HG03039 (cell line): ENCODE data around the gene CDK10.
"Not testable (repeated sequence)": the region's sequence is repeated elsewhere in the genome, so short reads cannot be mapped to it uniquely, and the experiment has no call there.

Experiments
- ATAC-seq: cut with Tn5 transposase; IDR thresholded peaks from one replicate; pipeline ENCODE4 v1.9.1; 2021; ENCODE audit warnings: mild to moderate bottlenecking, moderate library complexity; ENCODE audit not compliant: unreplicated experiment

Gene CDK10, protein sequence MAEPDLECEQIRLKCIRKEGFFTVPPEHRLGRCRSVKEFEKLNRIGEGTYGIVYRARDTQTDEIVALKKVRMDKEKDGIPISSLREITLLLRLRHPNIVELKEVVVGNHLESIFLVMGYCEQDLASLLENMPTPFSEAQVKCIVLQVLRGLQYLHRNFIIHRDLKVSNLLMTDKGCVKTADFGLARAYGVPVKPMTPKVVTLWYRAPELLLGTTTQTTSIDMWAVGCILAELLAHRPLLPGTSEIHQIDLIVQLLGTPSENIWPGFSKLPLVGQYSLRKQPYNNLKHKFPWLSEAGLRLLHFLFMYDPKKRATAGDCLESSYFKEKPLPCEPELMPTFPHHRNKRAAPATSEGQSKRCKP

DNA sequence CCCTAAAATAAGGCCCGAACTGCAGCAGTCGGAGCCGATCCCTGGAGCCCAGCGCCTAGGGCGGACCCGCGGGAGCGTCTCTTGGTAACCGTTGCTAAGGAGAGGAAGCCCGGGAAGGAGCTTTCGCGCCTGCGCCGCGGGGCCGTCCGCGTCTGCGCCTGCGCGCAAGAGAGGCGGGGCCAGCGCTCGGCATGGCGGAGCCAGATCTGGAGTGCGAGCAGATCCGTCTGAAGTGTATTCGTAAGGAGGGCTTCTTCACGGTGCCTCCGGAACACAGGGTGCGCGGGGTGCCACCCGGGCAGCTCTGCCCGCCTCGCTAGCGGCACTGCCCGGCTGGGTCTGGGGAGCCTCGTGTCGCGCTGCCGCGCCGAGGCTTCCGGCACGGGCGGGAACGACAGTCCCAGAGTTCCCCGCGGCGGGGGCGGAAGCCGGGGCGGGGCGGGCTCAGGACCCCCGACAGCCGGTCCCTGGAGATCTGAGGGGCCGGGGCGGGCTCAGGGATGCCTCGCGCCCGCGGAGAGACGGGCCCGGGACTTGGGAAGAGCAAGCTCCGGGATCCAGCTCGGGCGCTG, at the start of gene CDK10:
TSS of gene CDK10 (plus strand) at position 170 of the 572 bp plus-strand sequence. CDS start at position 192, 22 bp downstream.
- peak; percentile 73 for ATAC-seq

DNA sequence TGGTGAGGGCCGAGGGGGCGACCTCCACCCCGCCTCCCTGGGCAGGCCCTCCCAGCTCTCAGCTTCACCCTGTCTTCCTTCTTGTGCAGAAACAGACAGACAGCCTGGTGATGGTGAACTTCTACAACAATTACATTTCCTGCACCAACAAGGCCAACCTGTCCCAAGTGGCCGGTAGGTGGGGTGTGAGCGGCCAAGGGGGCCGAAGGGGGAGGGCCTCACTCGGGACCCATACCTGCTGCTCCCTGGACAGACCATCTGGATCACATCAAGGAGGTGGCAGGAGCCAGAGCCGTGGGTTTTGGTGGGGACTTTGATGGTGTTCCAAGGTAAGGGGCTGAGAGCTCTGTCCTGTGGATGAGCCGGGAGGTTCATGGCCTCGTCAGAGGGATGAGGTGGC, 49.1 kb upstream of the CDK10 start:
- no peak for ATAC-seq

DNA sequence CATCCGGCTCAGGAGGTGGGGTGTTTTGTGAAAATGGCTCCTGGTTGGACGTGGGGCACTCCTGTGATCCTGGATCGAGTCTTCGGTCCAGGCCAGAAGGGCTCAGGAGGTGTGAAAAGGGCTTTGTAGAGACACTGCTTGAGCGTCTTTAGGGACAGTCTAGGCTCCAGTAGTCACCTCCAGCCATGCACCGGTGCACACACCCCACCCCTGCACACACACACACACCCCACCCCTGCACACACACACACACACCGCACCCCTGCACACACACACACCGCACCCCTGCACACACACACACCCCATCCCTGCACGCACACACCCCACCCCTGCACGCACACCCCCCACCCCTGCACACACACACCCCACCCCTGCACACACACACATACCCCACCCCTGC, 48.0 kb upstream of the CDK10 start:
- ATAC-seq, result no peak

DNA sequence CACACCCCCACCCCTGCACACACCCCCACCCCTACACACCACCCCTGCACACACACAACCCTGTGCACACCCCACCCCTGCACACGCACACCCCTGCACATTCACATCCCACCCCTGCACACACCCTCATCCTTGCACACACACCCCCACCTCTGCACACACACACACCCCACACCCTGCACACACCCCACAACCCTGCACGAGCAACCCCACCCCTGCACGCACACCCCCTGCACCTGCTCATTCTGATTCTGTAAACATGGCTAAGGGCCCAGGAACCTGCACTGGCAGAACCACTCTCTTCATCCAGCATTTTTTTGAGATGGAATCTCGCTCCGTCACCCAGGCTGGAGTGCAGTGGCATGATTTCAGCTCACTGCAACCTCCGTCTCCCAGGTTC, 47.1 kb upstream of the CDK10 start:
- no peak for ATAC-seq

DNA sequence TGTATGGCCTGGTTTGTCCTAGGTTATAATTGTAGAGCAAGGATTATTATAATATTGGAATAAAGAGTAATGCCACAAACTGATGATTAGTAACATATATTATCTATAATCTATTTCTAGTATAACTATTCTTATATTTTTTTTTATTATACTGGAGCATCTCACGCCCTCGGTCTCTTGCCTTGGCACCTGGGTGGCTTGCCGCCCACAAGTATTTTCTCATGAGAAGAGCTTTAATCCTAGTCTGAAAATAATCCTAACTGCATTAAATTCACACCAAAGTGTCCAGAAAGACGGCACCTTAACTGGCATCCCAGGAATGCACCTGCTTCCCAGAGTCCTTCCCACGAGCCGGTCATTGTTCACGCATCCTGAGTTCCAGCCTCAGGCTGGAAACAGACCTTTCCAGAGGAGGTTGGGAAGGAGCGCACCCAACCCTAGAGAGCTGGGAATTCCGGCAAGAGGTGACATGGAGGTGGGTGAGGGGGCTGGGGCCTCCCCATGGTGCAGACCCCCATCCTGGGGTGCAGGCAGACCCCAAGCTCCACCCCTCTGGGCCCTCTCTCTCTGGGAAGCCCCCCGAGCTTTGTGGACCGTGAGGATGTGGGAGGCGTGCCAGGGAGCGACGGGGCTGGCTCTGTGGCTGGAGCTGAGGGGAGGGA, 44.9 kb upstream of the CDK10 start:
- no peak for ATAC-seq

DNA sequence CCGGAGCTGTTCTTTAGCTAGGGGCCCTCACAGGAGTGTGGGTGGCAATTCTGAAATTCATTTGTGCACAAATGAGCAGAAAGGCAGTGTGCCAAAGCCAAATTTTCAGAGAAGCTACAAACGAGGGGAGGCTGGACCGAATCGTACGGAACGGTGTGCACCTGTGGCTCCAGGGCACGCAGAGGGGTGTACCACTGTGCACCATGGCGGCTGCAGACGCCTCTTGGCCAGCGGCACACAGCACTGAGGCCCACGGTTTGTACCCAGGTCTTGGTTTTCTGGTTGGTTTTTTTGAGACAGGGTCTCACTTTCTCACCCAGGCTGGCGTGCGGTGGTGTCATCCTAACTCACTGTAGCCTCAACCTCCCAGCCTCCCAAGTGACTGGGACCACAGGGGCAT, 43.9 kb upstream of the CDK10 start:
- no peak for ATAC-seq

DNA sequence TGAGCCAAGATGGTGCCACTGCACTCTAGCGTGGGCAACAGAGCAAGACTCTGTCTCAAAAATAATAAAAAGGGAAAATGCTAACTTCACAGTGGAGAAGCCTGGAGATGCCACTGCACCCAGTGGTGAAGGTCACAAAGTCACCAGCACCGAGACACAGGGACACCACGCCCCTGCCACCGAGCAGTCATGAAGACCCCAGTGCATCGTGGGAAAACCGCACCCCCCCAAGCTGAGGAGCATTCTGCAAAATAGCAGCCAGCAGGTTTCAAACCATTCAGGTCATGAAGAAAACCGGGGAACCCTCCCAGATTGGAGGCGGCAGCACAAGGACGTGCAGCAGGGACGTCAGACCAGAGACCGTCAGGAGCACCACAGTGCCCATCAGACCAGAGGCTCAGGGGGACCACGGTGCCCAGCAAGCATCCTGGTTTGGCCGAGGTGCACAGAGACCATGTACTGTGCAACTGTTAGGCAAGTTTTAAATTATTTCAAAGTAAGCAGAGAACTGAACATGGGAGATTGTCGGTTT, 42.7 kb upstream of the CDK10 start:
- no peak for ATAC-seq

DNA sequence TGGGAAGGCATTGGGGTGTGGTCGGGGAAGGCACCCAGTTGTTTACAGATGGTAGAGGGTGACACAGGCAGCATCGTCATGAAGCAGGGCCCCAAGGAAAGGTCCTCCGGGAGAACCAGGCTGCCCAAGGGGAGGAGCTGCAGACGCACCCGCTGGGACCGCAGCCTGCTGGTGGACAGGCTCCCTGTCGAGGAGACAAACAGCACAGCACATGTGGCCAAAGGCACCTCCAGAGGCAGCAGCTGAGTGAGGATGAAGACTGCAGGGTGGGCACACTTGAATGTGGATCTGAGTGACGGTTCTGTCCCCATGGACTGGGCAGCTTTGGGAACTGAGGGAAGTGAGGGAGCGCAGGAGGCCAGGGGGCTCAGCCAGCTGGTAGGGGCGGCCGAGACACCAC, 41.4 kb upstream of the CDK10 start:
- no peak for ATAC-seq

DNA sequence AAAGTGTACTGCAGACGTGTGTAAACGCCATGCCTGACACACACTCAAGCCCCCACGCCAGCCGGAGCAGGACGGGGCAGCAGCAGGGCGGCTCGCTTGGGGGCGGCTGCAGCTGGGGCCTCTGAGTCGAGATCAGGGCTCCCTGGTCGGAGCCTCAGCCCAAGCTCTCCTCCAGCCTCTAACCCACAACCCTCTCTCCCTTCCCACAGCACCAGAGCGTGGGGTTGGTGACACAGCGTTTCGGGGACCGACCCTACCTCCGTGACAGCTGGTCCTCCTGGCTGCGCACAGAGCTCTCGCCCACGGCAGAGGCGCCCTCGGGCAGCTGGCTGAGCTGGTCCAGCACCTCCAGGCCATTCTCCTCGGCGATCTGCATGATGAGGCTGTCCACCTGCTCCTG, 40.2 kb upstream of the CDK10 start:
- no peak for ATAC-seq

DNA sequence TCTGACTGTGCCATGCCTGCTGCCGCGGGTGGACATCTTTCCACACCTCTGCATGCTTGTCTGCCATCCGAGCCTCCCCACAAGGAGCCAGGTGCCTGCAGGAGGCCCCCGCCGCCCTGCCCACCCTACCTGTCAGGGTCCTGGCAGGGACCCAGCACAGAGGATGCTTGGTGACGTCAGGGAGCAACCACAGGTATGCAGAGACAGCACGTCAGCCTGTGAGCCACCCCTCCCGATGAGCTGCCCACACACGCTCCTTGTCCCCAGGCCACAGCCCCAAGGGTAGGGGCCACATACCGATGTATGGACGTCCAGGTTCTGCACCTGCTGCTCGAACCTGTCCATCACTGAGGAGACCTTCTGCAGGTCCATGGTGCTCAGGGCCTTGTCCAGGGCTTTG, 39.6 kb upstream of the CDK10 start:
- no peak for ATAC-seq

DNA sequence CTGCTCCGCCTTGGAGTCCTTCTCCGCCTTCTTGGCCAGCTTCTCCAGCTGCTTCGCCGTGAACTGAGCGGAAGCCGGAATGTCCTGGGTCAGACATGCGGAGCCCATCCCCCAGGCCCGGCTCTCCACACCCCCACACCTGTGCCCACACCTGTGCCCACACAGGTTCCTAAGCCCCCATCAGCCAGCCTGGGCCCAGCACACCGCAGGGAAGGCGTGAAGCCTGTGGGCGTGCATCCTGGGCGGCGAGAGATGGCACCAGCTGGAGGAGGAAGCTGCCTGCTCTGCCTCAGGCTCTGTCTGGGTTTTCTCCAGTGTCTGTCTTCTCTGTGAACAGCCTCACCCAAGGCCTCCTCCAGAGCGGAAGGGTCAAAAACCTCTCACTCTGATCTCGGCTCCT, 34.9 kb upstream of the CDK10 start:
- ATAC-seq, result no peak

DNA sequence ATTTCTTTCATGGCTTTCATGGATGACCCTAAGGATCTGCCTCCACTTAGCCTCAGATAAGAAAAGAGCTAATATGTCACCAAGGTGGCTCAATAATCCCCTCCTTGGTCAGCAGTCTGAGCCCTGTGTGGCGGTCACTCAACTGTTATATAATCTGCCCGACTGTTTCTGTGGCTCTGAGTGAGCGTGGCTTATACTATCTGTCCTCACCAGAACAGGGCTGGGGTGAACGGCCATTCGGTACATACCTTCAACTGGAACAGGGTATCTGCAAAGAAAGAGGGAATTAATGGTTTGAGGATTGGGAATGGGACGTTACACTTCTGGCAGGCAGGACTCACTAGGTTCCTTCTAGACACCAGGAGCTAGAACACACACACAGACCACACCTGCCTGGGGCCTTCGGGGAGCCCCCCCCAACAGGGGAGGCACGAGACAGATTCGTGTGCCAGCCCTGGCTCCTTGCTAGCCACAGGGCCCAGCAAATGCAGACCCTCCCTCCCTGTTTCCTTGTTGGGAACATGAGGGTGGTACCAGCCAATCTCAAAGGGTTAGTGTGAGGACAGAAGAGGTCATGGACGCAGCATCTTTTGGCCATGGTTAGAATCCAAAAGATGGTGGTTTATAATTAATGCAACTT, 32.7 kb upstream of the CDK10 start:
- ATAC-seq, result no peak

DNA sequence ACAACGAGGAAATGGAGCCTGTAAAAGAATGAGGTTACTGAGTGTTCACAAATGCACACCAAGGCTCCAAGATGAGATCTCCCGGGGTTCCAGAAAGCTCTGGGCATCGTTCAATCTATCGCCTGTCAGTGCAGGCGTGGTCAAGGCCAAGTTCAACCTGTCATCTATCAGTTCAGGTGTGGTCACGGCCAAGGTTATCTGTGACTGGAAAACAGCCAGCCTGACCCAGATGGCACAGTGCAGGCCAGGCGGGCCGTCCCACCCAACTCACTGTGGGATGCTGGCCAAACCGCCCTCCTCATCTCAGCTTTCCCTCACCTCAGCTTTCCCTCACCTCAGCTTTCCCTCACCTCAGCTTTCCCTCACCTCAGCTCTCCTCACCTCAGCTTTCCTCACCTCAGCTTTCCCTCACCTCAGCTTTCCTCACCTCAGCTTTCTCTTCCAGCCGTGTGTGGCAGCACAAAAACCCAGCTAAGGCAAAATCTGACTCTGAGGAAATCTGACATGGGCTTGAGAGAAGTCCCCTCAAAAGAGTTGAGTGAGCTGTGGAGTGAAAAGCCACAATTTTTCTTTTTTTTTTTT, 31.3 kb upstream of the CDK10 start:
- ATAC-seq, result no peak

DNA sequence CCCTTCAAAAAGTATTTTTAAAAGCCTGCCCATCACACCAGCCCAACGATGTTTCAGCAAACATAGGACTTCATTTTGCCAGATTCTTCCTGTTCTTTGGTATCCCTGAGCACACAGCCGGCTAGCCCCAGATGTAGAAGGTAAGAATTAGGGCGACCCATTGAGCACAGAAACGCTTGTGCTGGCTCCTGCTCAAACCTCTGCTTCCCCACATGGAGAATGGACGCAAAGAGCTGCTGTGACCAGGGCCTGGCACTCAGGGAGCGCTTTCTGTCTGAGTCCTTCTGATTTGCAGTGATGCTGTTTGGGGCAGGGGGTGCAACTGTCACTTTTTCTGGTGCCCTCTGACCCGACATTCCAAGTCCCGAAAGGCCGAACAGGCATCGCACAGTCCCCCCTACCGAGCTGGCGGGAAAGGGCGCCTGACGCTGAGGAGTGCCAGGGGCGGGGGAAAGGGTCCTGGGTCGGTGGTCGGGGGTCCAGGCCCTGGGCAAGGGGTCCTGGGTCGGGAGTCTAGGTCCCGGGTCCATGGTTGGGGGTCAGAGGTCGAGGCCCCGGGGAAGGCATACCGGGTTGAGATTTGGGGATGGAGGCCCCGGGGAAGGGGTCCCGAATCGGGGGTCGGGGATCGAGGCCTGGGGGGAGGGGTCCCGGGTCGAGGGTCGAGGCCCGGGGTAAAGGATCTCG, 29.9 kb upstream of the CDK10 start:
- ATAC-seq, result no peak

DNA sequence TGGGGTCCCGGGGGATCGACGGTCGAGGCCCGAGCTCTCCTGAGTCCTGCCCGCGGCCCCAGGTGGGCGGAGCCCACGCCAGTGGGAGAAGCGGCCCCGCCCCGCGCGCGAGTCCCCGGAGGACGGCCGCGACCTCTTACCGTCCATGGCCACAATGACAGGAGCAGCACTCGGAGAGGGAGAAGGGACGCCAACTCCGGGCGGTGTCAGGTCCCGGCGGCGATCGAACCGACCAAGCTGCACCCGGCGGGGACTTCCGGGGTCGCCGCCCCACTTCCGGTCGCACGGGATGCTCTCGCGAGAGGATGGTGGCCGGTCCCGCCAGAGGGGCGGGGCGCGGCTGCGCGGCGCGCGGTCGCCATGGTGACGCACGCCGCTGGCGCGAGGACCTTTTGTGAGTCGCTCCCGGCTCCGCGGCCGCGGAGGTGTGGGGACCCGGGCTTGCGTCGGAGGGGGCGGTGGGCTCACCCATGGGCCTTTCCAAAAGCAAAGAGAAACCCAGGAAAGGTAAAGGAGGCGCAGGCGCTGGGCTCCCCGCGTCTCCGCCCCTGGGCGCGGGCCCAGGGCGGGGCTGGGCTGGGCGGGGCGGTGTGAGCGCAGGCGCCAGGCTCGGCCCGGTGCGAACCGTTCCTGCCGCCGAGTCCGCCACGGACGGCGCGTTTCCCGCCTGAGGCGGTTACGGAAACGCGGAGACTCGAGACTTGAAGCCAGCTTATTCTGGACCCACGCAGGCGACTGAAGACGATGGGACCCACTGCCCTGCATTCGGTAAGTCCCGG, 28.9 kb upstream of the CDK10 start, which contains the start of the genes CHMP1A and SPATA33:
TSS of gene CHMP1A (minus strand) at position 267 of the 779 bp plus-strand sequence. CDS start at position 147, 120 bp downstream.
TSS of gene SPATA33 (plus strand) at position 395 of the 779 bp plus-strand sequence. CDS start at position 471, 76 bp downstream.
- peak; percentile 75 for ATAC-seq

DNA sequence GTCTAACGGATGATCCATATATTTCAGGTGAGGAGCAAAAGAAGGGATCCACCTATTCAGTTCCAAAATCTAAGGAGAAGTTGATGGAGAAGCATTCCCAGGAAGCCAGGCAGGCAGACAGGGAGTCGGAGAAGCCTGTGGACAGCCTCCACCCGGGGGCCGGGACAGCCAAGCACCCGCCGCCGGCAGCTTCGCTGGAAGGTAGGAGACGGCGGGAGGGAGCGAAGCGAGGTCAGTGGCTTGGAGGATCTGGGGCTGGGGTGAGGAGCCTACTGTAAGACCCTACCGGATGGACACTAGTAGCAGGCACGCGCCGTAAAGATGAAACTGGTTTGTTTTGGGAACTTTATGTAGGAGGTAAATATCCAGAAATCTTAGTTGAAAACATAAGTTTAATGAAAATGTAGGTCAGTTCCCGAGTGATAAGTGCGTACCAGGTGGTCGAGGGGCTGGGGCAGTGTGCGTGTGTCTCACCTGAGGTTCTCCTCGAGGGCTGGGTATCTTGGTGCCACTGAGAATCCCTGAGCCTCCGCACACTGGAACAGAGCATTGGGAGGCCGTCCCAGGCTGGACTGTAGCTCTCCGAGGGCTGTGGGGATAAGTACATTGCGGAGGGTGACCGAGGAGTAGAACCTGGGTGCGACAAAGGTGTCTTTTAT, 28.1 kb upstream of the CDK10 start:
- no peak for ATAC-seq

DNA sequence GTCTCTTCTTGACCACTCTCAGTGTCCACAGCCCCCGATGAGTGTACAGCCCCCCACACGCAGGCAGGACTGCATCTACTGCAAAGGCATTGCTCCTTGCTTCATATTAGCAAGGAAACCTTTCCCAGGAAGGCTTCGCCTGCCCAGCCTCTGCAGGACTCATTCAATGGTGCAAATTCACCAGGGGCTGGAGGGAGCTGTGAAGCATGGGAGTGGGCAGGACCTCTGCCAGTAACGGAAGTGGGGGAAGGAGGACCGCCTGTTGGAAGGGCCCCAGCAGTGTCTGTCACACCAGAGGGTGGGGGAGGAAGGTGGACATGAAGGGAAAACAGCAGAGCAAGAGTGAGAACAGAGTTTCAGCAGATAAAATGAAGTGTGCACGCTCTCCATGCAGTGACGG, 26.3 kb upstream of the CDK10 start:
- no peak for ATAC-seq

DNA sequence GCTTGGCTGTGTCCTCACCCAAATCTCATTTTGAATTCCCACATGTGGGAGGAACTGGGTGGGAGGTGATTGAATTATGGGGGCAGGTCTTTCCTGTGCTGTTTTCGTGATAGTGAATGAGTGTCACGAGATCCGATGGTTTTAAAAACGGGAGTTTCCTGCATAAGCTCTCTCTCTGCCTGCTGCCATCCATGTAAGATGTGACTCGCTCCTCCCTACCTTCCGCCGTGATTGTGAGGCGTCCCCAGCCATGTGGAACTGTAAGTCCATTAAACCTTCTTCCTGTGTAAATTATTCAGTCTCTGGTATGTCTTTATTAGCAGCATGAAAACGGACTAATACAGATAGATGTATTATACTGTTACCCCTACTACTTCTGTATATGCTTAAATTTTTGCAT, 25.3 kb upstream of the CDK10 start:
- ATAC-seq, result no peak

DNA sequence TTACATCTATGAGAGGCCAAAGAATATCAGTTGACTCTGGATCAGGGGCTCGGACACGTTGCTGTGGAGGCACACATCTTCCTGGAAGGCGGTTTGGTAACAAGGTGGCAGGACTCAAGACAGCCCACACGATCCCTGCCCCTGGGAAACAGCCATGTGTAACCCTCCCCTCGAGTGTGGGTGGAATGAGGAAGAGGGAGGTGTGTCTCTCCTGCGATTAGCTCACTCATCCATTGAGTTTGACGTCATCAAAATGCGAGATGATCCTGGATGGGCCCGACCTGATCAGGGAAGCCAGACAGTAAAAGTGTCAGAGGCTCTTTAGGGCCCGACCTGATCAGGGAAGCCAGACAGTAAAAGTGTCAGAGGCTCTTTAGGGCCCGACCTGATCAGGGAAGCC, 22.3 kb upstream of the CDK10 start:
- not testable (repeated sequence) for ATAC-seq
